Mesenchymal stem cell (in vitro differentiated cells and primary cell): ENCODE results near the gene KLHDC8B.

Experiments
- DNase-seq: peaks from one replicate; pipeline ENCODE4 v3.0.0-alpha.2; 2013
- H2AFZ ChIP-seq: one replicate; pipeline ENCODE4 v1.6.1; 2013; ENCODE audit warnings: low read depth, mild to moderate bottlenecking, control low read depth, inconsistent platforms, low read length, moderate library complexity
- H2AK5ac ChIP-seq: 2 replicates; pipeline ENCODE4 v1.6.1; 2013; ENCODE audit warnings: low read length, moderate library complexity, mild to moderate bottlenecking, inconsistent platforms; ENCODE audit not compliant: severe bottlenecking
- H2BK120ac ChIP-seq: one replicate; pipeline ENCODE4 v1.6.1; 2013; ENCODE audit warnings: low read depth, mild to moderate bottlenecking, inconsistent platforms, low read length, moderate library complexity
- H2BK12ac ChIP-seq, 2 experiments: one replicate each; pipeline ENCODE4 v1.6.1; 2013; ENCODE audit warnings: inconsistent platforms in 2 of 2, low read length in 2 of 2, mild to moderate bottlenecking in 2 of 2, moderate library complexity in 2 of 2, control low read depth in 1 of 2
- H2BK15ac ChIP-seq: one replicate; pipeline ENCODE4 v1.6.1; 2013; ENCODE audit warnings: mild to moderate bottlenecking, low read depth, inconsistent platforms; ENCODE audit not compliant: poor library complexity, severe bottlenecking
- H2BK5ac ChIP-seq: 2 replicates; pipeline ENCODE4 v1.6.1; 2013; ENCODE audit warnings: low read depth, mild to moderate bottlenecking, low read length, control low read depth, inconsistent platforms; ENCODE audit not compliant: poor library complexity, severe bottlenecking
- H3K14ac ChIP-seq, 2 experiments: one replicate each; pipeline ENCODE4 v1.6.1; 2013; ENCODE audit warnings: inconsistent platforms in 2 of 2, low read length in 2 of 2, control low read depth in 1 of 2, mild to moderate bottlenecking in 1 of 2, moderate library complexity in 1 of 2
- H3K18ac ChIP-seq, 2 experiments: one replicate each; pipeline ENCODE4 v1.6.1; 2013; ENCODE audit warnings: inconsistent platforms in 2 of 2, low read length in 2 of 2, control low read depth in 1 of 2, low read depth in 1 of 2, mild to moderate bottlenecking in 1 of 2
- H3K23ac ChIP-seq, 2 experiments: one replicate each; pipeline ENCODE4 v1.6.1; 2013; ENCODE audit warnings: inconsistent platforms in 2 of 2, low read length in 2 of 2, mild to moderate bottlenecking in 2 of 2, moderate library complexity in 2 of 2, control low read depth in 1 of 2
- H3K27ac ChIP-seq: 2 replicates; pipeline ENCODE4 v1.5.1; 2013; ENCODE audit warnings: mild to moderate bottlenecking, moderate library complexity, low read length, control low read depth, inconsistent platforms; ENCODE audit not compliant: poor library complexity, severe bottlenecking
- H3K27me3 ChIP-seq, 2 experiments: 2 replicates each; pipeline versions ENCODE4 v1.6.1 to v1.7.0; 2013; ENCODE audit warnings: low read length in 2 of 2, mild to moderate bottlenecking in 2 of 2, moderate library complexity in 2 of 2, control low read depth in 1 of 2, inconsistent platforms in 1 of 2; ENCODE audit not compliant: control insufficient read depth in 1 of 2, insufficient read depth in 1 of 2
- H3K36me3 ChIP-seq, 2 experiments: 2 replicates each; pipeline versions ENCODE4 v1.6.1 to v1.7.0; 2013; ENCODE audit warnings: low read length in 2 of 2, control low read depth in 1 of 2, inconsistent platforms in 1 of 2, low read depth in 1 of 2, mild to moderate bottlenecking in 1 of 2; ENCODE audit not compliant: insufficient read depth in 2 of 2, control insufficient read depth in 1 of 2
- H3K4ac ChIP-seq, 2 experiments: one replicate each; pipeline ENCODE4 v1.6.1; 2013; ENCODE audit warnings: inconsistent platforms in 2 of 2, low read length in 2 of 2, mild to moderate bottlenecking in 2 of 2, moderate library complexity in 2 of 2, control low read depth in 1 of 2, low read depth in 1 of 2
- H3K4me1 ChIP-seq: 2 replicates; pipeline ENCODE4 v1.6.1; 2013; ENCODE audit warnings: low read depth, low read length, control low read depth; ENCODE audit not compliant: control insufficient read depth, insufficient read depth
- H3K4me2 ChIP-seq: 2 replicates; pipeline ENCODE4 v1.6.1; 2013; ENCODE audit warnings: low read length, mild to moderate bottlenecking, inconsistent platforms; ENCODE audit not compliant: poor library complexity, severe bottlenecking
- H3K4me3 ChIP-seq, 2 experiments: 2 replicates each; pipeline versions ENCODE4 v1.5.1 to v1.7.0; 2013; ENCODE audit warnings: low read length in 2 of 2, mild to moderate bottlenecking in 2 of 2, control low read depth in 1 of 2, low read depth in 1 of 2; ENCODE audit not compliant: insufficient read depth in 1 of 2
- H3K79me1 ChIP-seq: replicated peaks from 2 replicates; pipeline ENCODE4 v1.6.1; 2013; ENCODE audit warnings: mild to moderate bottlenecking, control low read depth, low read length, inconsistent platforms; ENCODE audit not compliant: poor library complexity, severe bottlenecking
- H3K9ac ChIP-seq: 2 replicates; pipeline ENCODE4 v1.7.0; 2013; ENCODE audit warnings: mild to moderate bottlenecking, low read length, moderate library complexity
- H3K9me3 ChIP-seq: 2 replicates; pipeline ENCODE4 v1.7.0; 2013; ENCODE audit warnings: mild to moderate bottlenecking, low read length; ENCODE audit not compliant: control insufficient read depth
- H4K8ac ChIP-seq: one replicate; pipeline ENCODE4 v1.6.1; 2013; ENCODE audit warnings: inconsistent platforms, mild to moderate bottlenecking, low read length, moderate library complexity
- H4K91ac ChIP-seq: one replicate; pipeline ENCODE4 v1.6.1; 2013; ENCODE audit warnings: mild to moderate bottlenecking, low read length, inconsistent platforms
- WGBS: methylation state at CpG from one replicate; pipeline ENCODE4 v1.1.7; 2013; ENCODE audit warnings: mixed read lengths; 5-methylcytosine and 5-hydroxymethylcytosine counted together

The KLHDC8B gene

DNA sequence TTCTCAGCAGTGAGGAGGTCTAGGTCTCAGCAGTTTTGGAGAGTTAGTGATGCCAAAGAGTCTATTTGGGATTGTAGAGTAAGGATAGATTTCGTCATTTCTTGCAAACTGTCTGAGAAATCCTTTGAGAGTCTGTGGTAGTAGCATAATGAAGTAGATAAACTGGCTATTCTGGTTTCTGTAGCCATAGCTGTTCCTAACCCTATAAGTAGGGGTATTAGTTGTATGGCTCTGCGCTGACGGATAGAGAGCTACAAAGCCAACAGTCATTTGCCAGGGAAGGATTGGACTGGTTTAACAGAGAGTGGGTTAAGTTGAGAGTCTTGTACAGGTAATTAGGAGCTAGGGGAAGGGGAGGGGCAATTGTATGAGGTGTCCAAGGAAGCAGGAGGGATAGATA is 50.6 kb downstream of the KLHDC8B start:
- Histone ChIP-seq H3K4me3 (no peak overlapping the region), H3K27me3 (no peaks in the 10 kb centered on the region), H3K9ac (no peak overlapping the region), H3K27ac (no peak overlapping the region), H3K36me3 (peaks cover 0 to 11% of the 10 kb centered on the region in 2 experiments), H3K9me3 (peaks cover 12% of the 10 kb centered on the region), H4K8ac (no peak overlapping the region), H3K14ac (no peak overlapping the region), H3K79me1 (no peaks in the 10 kb centered on the region), H2BK5ac (no peak overlapping the region), H3K23ac (no peak overlapping the region), H2BK15ac (no peak overlapping the region), H3K4ac (no peak overlapping the region), H2BK120ac (no peak overlapping the region), H3K18ac (no peak overlapping the region), H2BK12ac (no peak overlapping the region), H2AK5ac (no peak overlapping the region), H4K91ac (no peak overlapping the region), H3K4me1 (no peaks in the 10 kb centered on the region), H2AFZ (no peak overlapping the region), H3K4me2 (no peak overlapping the region)
- DNase-seq = no peak
- 91% methylated on average over 3 of the region's 3 CpGs for WGBS
